HUES64 (cell line): ENCODE data around the gene ZBTB7A.

ENCODE experiments used
- H3K27ac ChIP-seq: 2 replicates; pipeline ENCODE4 v1.7.0; 2013; ENCODE audit warnings: low read depth, low read length, inconsistent platforms
- H3K27me3 ChIP-seq: 2 replicates; pipeline ENCODE4 v1.6.1; 2013; ENCODE audit warnings: mild to moderate bottlenecking, low read length; ENCODE audit not compliant: insufficient read depth
- H3K36me3 ChIP-seq: 2 replicates; pipeline ENCODE4 v1.6.1; 2013; ENCODE audit warnings: mild to moderate bottlenecking, low read length; ENCODE audit not compliant: insufficient read depth
- H3K4me1 ChIP-seq: 2 replicates; pipeline ENCODE4 v1.6.1; 2013; ENCODE audit warnings: mild to moderate bottlenecking, low read length, moderate library complexity; ENCODE audit not compliant: insufficient read depth
- H3K4me3 ChIP-seq: 2 replicates; pipeline ENCODE4 v1.5.1; 2013; ENCODE audit warnings: mild to moderate bottlenecking, low read length, moderate library complexity
- H3K9ac ChIP-seq: 2 replicates; pipeline ENCODE4 v1.6.1; 2013; ENCODE audit warnings: mild to moderate bottlenecking, low read depth, low read length
- H3K9me3 ChIP-seq: 2 replicates; pipeline ENCODE4 v1.6.1; 2013; ENCODE audit warnings: low read depth, low read length; ENCODE audit not compliant: insufficient read depth
- WGBS: fragments of 150-250, 120-280 bp; methylation state at CpG from one replicate; pipeline ENCODE4 v1.1.7; 2013; ENCODE audit warnings: missing lambda C conversion rate; 5-methylcytosine and 5-hydroxymethylcytosine counted together

The ZBTB7A gene

GRCh38 chr19:4065430-4066175 is 1.1 kb downstream of the ZBTB7A start:
- under 1% methylated on average over 76 of the region's 98 CpGs for WGBS
- Histone ChIP-seq H3K36me3 (peaks cover 8% of the 10 kb centered on the region; the same call in 1 of the 2 replicates), H3K4me3 (peak overlapping the region; percentile 77), H3K27ac (no peak overlapping the region; the same call in 1 of the 2 replicates), H3K4me1 (0 out of 2 replicates have a peak, but pooled peaks cover 4% of the 10 kb centered on the region), H3K9me3 (no peaks in the 10 kb centered on the region), H3K9ac (no peak overlapping the region), H3K27me3 (peaks cover 27% of the 10 kb centered on the region)

- Histone ChIP-seq H3K27me3 (peaks cover 25% of the 10 kb centered on the region), H3K4me3 (peak overlapping the region; percentile 77), H3K27ac (peak overlapping the region; percentile 75; the same call in 1 of the 2 replicates), H3K9ac (peak overlapping the region; percentile 78), H3K4me1 (0 out of 2 replicates have a peak, but pooled peaks cover 4% of the 10 kb centered on the region), H3K9me3 (no peaks in the 10 kb centered on the region), H3K36me3 (peaks cover 8% of the 10 kb centered on the region; the same call in 1 of the 2 replicates)
- under 1% methylated on average over 48 of the region's 57 CpGs for WGBS
Observed at GRCh38 chr19:4064496-4065260, 2.0 kb downstream of the ZBTB7A start.

GRCh38 chr19:4064149-4064495 is 2.6 kb downstream of the ZBTB7A start:
- Histone ChIP-seq H3K9me3 (no peaks in the 10 kb centered on the region), H3K9ac (peak overlapping the region; percentile 78), H3K27ac (peak overlapping the region; percentile 75; the same call in 1 of the 2 replicates), H3K27me3 (peaks cover 20% of the 10 kb centered on the region), H3K36me3 (peaks cover 8% of the 10 kb centered on the region; the same call in 1 of the 2 replicates), H3K4me3 (peak overlapping the region; percentile 77), H3K4me1 (0 out of 2 replicates have a peak, but pooled peaks cover 6% of the 10 kb centered on the region)
- WGBS = 2% methylated on average over 24 of the region's 24 CpGs

GRCh38 chr19:4063369-4064148 is 3.1 kb downstream of the ZBTB7A start:
- Histone ChIP-seq H3K27ac (peak overlapping the region; percentile 75; the same call in 1 of the 2 replicates), H3K4me3 (peak overlapping the region; percentile 77), H3K4me1 (0 out of 2 replicates have a peak, but pooled peaks cover 6% of the 10 kb centered on the region), H3K9ac (no peak overlapping the region), H3K27me3 (peaks cover 14% of the 10 kb centered on the region), H3K36me3 (peaks cover 8% of the 10 kb centered on the region; the same call in 1 of the 2 replicates), H3K9me3 (no peaks in the 10 kb centered on the region)
- 47% methylated on average over 31 of the region's 31 CpGs for WGBS

GRCh38 chr19:4062419-4063368 is 4.0 kb downstream of the ZBTB7A start:
- Histone ChIP-seq H3K36me3 (peaks cover 8% of the 10 kb centered on the region; the same call in 1 of the 2 replicates), H3K27ac (no peak overlapping the region), H3K9me3 (no peaks in the 10 kb centered on the region), H3K9ac (no peak overlapping the region), H3K4me3 (no peak overlapping the region), H3K27me3 (peaks cover 6% of the 10 kb centered on the region), H3K4me1 (0 out of 2 replicates have a peak, but pooled peaks cover 6% of the 10 kb centered on the region)
- WGBS = 91% methylated on average over 30 of the region's 30 CpGs

- Histone ChIP-seq H3K36me3 (peaks cover 8% of the 10 kb centered on the region; the same call in 1 of the 2 replicates), H3K4me1 (0 out of 2 replicates have a peak, but pooled peaks cover 6% of the 10 kb centered on the region)
- 88% methylated on average over 29 of the region's 29 CpGs for WGBS
Observed at GRCh38 chr19:4061683-4062418, 4.8 kb downstream of the ZBTB7A start.

GRCh38 chr19:4061178-4061682 is 5.5 kb downstream of the ZBTB7A start:
- peak overlapping the region; percentile 7; the same call in 1 of the 2 replicates for H3K9ac ChIP-seq
- 74% methylated on average over 22 of the region's 23 CpGs for WGBS
- H3K9me3 ChIP-seq = no peaks in the 10 kb centered on the region
- H3K4me3 ChIP-seq = no peak overlapping the region
- peaks cover 8% of the 10 kb centered on the region; the same call in 1 of the 2 replicates for H3K36me3 ChIP-seq
- H3K27ac ChIP-seq = peak overlapping the region; percentile 46; the same call in 1 of the 2 replicates
- no peaks in the 10 kb centered on the region for H3K27me3 ChIP-seq
- 0 out of 2 replicates have a peak, but pooled peaks cover 6% of the 10 kb centered on the region for H3K4me1 ChIP-seq

More at GRCh38 chr19:4061683-4062418, 4.8 kb downstream of the ZBTB7A start:
- Histone ChIP-seq H3K27me3 (no peaks in the 10 kb centered on the region), H3K27ac (no peak overlapping the region), H3K4me3 (no peak overlapping the region), H3K9ac (0 out of 2 replicates have a peak overlapping the region, but pooled peaks have one; percentile 7), H3K9me3 (no peaks in the 10 kb centered on the region)

- Histone ChIP-seq H3K4me3 (no peak overlapping the region), H3K4me1 (0 out of 2 replicates have a peak, but pooled peaks cover 6% of the 10 kb centered on the region), H3K27me3 (no peaks in the 10 kb centered on the region), H3K9me3 (no peaks in the 10 kb centered on the region), H3K36me3 (peaks cover 8% of the 10 kb centered on the region; the same call in 1 of the 2 replicates), H3K9ac (0 out of 2 replicates have a peak overlapping the region, but pooled peaks have one; percentile 3), H3K27ac (peak overlapping the region; percentile 49; the same call in 1 of the 2 replicates)
- WGBS = 94% methylated on average over 16 of the region's 16 CpGs
Observed at GRCh38 chr19:4060621-4061177, 6.0 kb downstream of the ZBTB7A start.
